ENCODE measurements around the gene DNAJC22.
A peak's percentile ranks its signal among the peaks of the same experiment; 100 is the strongest.

DNAJC22 gene

DNA sequence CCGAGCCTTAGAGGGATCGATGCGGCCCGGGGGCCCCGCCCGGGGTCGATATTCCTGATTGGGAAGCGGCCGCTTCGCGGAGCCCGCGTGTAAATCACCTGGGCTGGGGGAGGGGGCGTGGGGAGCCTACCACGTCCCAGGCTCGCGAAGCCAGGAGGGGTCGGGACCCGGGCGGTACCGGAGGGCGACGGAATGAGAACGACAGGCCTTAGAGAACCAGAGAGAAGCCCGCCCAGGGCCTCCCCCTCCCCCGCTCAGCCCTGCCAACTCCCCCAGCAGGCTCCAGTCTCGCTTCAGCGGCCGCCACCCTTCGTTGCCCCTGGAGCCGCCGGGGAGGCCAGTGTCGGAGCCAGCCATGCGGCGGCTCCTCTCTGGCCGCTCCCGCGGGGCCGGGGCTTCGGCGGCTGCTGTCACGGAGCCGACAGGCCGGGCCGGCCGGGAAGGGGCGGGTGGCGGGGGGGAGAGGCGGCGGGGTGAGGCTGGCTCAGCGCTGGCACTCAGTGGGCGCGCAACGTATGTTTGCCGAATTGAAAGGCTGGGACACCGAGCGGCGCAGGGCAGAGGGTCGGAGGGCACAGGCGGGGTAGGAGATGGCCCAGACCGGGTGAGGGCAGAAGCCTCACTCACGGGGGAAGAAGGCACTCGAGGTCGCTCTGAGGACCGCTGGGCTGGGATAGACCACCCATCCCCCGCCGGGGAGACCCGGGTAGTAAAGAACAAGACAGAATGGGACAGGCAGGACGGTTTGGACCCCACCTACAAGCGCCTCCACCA is 1.4 kb upstream of the DNAJC22 start:
- no peak for DNase-seq

- DNase-seq: no peak
Measured at GRCh38 chr12:49345825-49346658, 646 bp upstream of the DNAJC22 start.

GRCh38 chr12:49347311-49348193 is 864 bp downstream of the DNAJC22 start:
- DNase-seq: peak; percentile 79 to 81

DNA sequence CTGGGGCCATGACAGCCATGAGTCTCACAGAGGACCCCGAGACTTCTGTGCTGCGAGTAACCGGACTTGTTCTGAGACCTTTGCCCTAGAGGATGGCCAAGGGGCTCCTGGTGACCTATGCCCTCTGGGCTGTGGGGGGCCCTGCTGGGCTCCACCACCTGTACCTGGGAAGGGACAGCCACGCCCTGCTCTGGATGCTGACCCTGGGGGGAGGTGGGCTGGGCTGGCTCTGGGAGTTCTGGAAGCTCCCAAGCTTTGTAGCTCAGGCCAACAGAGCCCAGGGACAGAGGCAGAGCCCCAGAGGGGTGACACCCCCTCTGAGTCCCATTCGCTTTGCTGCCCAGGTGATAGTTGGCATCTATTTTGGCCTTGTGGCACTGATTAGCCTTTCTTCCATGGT is 2.1 kb downstream of the DNAJC22 start:
- DNase-seq: no peak

GRCh38 chr12:49349266-49349665 is 2.6 kb downstream of the DNAJC22 start:
- no peak for DNase-seq

DNA sequence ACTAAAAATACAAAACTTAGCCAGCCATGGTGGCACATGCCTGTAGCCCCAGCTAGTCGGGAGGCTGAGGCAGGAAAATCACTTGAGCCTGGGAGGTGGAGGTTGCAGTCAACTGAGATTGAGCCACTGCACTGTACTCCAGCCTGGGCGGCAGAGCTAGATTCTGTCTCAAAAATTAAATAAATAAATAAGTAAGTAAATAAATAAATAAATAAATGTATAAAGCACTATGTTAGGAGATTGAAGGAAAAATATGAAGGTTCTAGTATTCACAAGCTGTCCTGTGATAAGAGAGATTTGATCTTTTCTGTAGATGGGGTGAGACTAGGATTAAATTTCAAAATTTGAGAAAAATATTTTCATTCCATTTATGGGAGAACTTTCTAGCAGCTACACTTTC is 5.7 kb downstream of the DNAJC22 start:
- DNase-seq: no peak

DNA sequence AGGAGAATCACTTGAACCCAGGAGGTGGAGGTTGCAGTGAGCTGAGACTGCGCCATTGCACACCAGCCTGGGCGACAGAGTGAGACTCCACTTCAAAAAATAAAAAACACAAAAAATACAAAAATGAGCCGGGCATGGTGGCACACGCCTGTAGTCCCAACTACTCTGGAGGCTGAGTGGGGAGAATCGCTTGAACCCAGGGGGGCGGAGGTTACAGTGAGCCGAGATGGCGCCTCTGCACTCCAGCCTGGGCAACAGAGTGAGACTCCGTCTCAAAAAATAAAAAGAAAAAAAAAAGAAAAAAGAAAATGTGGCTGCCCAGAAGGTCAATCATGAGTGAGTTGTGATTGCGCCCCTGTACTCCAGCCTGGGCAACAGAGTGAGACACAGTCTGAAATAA is 9.2 kb downstream of the DNAJC22 start:
- DNase-seq: no peak

DNA sequence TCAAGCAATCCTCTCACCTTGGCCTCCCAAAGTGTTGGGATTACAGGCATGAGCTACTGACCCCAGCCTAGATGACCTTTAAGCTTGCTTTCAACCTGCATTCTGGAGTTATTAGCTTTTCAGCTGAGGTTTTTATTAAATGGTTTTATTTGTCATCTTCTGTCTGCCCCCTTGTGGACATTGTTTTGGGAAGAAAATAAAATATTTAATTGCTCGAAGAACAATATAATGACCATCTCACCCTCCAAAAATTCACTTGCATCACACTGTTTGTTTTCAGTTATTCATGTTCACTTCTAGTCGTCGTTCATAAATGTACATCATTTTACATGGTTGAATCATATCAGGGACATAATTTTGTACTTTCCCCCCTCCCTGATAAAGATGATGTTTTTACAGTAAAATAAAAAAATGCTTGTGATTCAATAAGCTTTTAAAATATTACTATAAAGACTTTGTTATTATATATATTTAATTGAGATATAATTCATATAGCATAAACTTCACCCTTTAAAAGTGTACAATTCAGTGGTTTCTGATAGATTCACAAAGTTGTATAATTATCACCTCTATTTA is 10.5 kb downstream of the DNAJC22 start:
- DNase-seq: no peak

- DNase-seq: no peak
Measured at GRCh38 chr12:49358483-49359141, 11.9 kb downstream of the DNAJC22 start.

DNA sequence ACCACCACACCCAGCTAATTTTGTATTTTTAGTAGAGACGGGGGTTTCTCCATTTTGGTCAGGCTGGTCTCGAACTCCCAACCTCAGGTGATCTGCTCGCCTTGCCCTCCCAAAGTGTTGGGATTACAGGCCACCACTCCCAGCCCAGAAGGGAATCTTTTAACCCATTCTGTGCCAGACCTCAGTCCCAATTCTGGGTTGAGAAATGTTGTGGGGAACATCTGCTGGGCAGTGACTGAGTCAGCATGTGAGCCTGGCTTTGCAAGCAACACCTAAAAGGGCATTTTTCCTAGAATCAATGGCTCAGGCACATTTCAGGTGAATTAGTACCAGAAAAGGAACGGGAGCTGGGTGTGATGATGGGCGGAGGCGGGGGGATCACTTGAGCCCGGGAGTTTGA is 13.0 kb downstream of the DNAJC22 start:
- DNase-seq: no peak

- DNase-seq: no peak
Measured at GRCh38 chr12:49362077-49362476, 15.4 kb downstream of the DNAJC22 start.

- DNase-seq: no peak
Measured at GRCh38 chr12:49364989-49365388, 18.3 kb downstream of the DNAJC22 start.

DNA sequence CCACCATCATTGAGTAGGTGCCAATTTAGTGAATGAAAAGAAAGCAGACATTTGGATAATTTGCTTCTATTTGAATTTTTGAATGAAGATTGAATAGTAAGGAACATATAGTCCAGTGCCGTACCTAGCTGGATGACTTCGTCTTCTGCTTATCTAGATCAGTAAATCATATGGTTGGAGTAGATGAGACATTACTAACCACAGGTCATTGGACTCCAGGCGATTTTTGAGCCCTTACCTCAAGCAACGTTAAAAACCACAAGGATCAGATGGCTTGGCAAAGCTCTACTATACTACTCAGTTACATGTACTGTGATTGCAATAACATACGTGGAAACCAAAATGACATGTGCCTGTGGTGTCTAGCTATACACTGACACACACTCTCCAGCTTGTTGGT is 18.9 kb downstream of the DNAJC22 start:
- no peak for DNase-seq

- no peak for DNase-seq
Measured at GRCh38 chr12:49366096-49366651, 19.5 kb downstream of the DNAJC22 start.

GRCh38 chr12:49366652-49367380 is 20.1 kb downstream of the DNAJC22 start:
- peak; percentile 86 to 87 for DNase-seq

GRCh38 chr12:49367381-49368239 is 20.9 kb downstream of the DNAJC22 start, which contains the start of gene SPATS2:
SPATS2 (plus strand) TSS chr12:49367462; CDS start chr12:49461013, 93,551 bp downstream.
- DNase-seq: no peak

GRCh38 chr12:49368240-49368600 is 21.5 kb downstream of the DNAJC22 start:
- DNase-seq: no peak

DNA sequence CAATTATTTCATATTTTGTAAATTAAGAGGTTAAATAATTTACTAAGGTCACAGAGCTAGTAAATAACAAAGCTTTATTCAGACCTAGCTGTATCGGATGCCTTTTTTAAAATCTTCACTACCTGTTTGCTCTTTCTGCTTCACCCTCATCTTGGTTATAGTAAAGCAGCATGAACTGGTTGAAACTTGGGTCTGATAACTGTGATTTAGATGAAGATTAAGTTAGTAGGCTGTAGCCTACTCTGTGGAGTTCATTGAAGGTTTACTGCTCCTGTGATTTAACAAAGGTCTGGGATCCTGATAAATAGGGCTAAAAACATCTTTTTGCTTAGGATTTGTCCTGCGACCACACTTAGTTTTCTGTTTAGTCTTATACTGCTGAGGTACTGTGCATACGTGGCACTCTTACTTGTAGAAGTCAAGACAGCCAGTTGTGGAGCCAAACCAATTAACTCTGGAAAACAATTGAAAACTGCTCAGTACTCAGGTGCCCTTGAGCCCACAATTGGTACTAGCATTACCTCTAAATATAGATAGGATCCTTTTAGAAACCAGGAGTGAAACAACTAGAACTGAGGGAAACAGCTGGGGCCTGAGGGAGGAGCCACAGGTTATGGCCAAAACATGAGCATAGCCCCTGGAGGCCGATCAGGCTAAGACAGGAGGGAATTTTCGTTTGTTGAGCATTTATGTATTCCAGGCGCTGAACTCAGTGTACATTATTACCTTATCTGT is 22.9 kb downstream of the DNAJC22 start:
- DNase-seq: no peak

- no peak for DNase-seq
Measured at GRCh38 chr12:49370539-49370938, 23.9 kb downstream of the DNAJC22 start.

Measured in stimulated activated CD4-positive, alpha-beta T cell treated with anti-CD3 and anti-CD28 coated beads, Interleukin-2, amount 100 ng/mL, for 48 hours (primary cell).